Activated T-cell treated with anti-CD3 and anti-CD28 coated beads, Interleukin-2, amount 50 U/mL, for 72 hours (primary cell): ENCODE results near the gene TBC1D5. TPM values are rescaled to one million over a fixed set of nuclear protein-coding genes. Genes with fewer than 3 reads are reported as not detected.
"Not testable (repeated sequence)": the region's sequence is repeated elsewhere in the genome, so short reads cannot be mapped to it uniquely, and the experiment has no call there.

Experiments used
- ATAC-seq, 2 donors: fragments of 150-1000 bp; cut with Tn5 transposase; replicated peaks in 1 of 2; 2 replicates each; pipeline ENCODE4 v1.10.0; 2021; ENCODE audit warnings: moderate library complexity in 2 of 2, mild to moderate bottlenecking in 1 of 2
- DNase-seq, 2 donors: peaks; one replicate each; pipeline ENCODE4 v3.0.0; 2021 to 2022; ENCODE audit warnings: mixed read lengths in 1 of 2
- H3K27ac Mint-ChIP-seq: one replicate; pipeline ENCODE4 v1.8.0; 2022; ENCODE audit warnings: mild to moderate bottlenecking, moderate library complexity, mixed read lengths
- H3K27me3 Mint-ChIP-seq: one replicate; pipeline ENCODE4 v1.8.0; 2022; ENCODE audit warnings: low read depth, mixed read lengths
- H3K36me3 Mint-ChIP-seq, 2 donors: one replicate each; pipeline ENCODE4 v1.8.0; 2022; ENCODE audit warnings: mixed read lengths in 2 of 2, mild to moderate bottlenecking in 1 of 2; ENCODE audit not compliant: insufficient read depth in 2 of 2
- H3K4me1 Mint-ChIP-seq: one replicate; pipeline ENCODE4 v1.8.0; 2022; ENCODE audit warnings: low read depth, mixed read lengths
- H3K4me3 Mint-ChIP-seq, 2 donors: one replicate each; pipeline ENCODE4 v1.8.0; 2022; ENCODE audit warnings: mild to moderate bottlenecking in 2 of 2, mixed read lengths in 2 of 2, moderate library complexity in 2 of 2
- H3K9me3 Mint-ChIP-seq, 2 donors: one replicate each; pipeline ENCODE4 v1.8.0; 2022; ENCODE audit warnings: mixed read lengths in 2 of 2
- total RNA-seq, 2 donors: library from RNA; stranded (reverse); gene quantifications; one replicate each; pipeline ENCODE4 v1.2.3, GENCODE V29; 2022

The TBC1D5 gene
- total RNA-seq, 2 donors from 2014 or later = 51.2 to 52.4 TPM

DNA sequence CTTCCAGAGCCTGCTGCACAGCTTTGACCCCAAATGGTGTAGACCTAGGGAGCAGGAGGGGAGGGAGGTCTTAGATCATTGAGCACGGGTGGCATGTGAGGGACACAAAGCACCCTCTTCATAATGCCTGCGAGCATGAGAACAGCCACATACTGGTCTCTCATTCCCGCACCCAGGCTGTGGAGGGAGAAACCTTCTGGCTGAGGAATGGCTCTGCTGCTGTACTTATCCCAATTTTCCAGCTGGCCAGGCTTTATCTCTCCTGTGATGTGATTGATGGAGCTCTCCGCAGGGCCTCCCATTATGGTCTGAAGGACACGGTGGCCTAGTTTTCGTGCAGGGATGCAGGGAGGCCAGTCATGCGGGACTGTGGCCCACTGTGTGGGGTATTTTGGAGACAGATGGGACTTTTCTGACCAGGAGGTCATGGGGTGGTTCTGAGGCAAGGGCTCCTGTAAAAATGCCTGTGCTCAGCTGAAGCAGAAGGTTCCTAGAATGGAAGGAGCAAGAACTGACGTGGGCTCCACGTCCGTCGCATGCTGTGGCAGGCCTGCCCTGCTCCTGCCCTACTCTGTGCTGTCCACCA lies 606.2 kb downstream of the TBC1D5 start:
- Mint-ChIP-seq H3K36me3 (no peaks in the 10 kb centered on the region), H3K4me1 (no peaks in the 10 kb centered on the region), H3K27me3 (peaks cover 6% of the 10 kb centered on the region), H3K27ac (no peak overlapping the region), H3K9me3 (peaks cover 0 to 1% of the 10 kb centered on the region in 2 donors), H3K4me3 (no peak overlapping the region)
- ATAC-seq (no peak), DNase-seq (no peak)

DNA sequence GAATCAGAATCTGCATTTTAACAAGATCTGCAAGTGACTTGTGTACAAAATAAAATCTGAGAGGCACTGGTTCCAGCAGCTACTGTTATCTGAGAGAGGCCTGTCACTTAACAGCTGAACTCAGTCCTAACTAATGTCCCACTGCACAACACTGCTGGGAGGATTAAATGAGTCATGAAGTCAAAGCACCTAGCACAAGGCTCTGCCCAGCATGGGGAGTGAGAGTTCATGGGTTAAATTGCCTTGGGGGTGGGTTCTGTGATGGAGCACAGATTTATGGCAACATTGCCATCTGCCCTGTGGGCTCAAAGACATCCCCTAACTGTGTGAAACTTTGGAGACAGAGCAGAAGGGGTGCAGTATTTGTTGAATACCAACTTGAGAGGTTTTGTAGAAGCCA lies 606.7 kb downstream of the TBC1D5 start:
- DNase-seq (no peak), ATAC-seq (no peak)
- Mint-ChIP-seq H3K27me3 (peaks cover 6% of the 10 kb centered on the region), H3K9me3 (peaks cover 0 to 1% of the 10 kb centered on the region in 2 donors), H3K4me1 (no peaks in the 10 kb centered on the region), H3K36me3 (no peaks in the 10 kb centered on the region), H3K27ac (no peak overlapping the region), H3K4me3 (no peak overlapping the region)

DNA sequence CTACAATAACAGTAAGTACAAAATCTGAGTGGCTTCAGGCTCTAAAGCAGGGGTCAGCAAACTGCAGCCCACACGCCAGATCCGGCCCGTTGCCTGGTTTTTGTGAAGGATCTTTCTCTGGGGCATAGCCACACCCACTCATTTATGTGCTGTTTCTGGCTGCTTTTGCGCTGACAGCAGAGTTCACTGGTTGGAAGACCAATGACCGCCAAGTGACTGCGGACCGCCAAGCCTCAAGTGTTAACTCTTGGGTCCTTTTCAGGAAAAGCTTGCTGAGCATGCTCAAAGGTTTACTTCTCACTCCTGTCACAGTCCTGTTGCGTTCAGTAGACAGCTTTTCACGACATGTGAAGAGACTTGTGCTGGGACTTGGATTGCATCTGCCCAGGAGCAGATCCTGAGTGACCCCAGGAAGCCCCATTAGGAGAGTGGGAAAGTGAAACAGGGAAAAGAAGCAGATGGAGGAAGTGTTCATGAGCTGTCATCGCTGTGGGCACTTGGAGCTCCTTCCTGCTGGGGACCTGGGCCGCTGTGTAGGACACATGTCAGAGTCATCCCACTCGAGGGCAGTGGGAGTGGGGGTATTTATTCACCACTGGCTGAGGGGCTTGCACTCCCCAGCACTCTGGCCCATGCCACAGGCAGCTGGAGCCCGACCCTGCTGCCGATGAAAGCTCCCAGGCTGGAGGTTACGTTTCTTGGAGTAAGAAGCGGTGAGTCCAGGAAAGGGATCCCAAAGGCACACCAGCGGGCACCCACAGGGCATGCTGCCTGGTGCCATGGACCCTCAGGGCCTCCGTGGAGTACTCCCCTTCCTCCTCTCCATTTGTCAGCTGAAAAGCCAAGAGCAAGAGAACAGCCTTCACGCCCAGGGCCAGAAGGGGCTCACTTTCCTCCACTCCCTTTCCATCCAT lies 608.5 kb downstream of the TBC1D5 start:
- ATAC-seq = no peak
- Mint-ChIP-seq H3K27me3 (peaks cover 6% of the 10 kb centered on the region), H3K4me3 (no peak overlapping the region), H3K36me3 (no peaks in the 10 kb centered on the region), H3K9me3 (peaks cover 0 to 1% of the 10 kb centered on the region in 2 donors), H3K27ac (no peak overlapping the region), H3K4me1 (no peaks in the 10 kb centered on the region)
- no peak for DNase-seq

DNA sequence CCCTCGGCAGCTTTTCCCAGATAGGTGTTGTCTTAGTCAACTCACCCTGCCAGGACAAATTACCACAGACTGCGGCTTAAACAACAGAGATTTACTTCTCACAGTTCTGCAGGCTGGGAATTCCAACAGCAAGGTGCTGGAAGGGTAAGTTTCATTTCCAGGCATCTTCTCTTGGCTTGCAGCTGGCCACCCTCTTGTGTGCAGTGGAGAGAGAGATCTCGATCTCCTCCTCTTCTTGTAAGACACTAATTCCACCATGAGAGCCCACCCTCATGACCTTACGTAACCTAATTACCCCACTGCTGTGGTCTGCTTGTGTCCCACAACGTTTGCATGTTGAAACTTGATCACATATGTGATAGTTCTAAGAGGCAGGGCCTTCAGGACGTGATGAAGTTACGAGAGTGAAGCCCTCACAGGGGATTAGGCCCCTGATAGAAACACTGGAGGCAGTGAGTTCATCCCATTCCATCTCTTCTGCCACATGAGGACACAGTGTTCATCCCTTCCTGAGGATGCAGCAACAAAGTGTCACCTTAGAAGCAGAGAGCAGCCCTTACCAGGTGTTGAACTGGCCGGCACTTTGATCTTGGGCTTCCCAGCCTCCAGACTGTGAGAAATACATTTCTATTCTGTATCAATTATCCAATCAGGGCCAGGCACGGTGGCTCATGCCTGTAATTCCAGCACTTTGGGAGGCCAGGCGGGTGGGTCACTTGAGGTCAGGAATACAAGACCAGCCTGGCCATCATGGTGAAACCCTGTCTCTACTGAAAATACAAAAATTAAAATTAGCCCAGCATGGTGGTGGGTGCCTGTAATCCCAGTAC lies 609.9 kb downstream of the TBC1D5 start:
- DNase-seq = no peak

DNA sequence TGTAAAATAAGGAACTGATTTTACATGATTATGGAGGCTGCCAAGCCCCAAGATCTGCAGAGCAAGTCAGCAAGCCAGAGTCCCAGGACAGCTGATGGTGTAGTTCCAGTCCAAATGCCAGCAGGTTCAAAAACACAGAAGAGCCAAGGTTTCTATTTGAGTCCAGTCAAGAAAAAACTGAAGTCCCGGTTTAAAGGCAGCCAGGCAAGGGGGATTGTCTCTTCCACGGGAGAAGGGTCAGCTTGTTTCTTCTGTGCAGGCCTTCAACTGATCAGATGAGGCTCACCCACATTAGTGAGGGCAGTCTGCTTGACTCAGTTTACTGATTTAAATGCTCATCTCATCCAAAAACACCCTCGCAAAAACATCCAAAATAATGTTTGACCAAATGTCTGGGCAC lies 611.5 kb downstream of the TBC1D5 start:
- Mint-ChIP-seq H3K4me3 (no peak overlapping the region), H3K27me3 (no peaks in the 10 kb centered on the region), H3K9me3 (peaks cover 6 to 8% of the 10 kb centered on the region in 2 donors), H3K36me3 (peaks cover 0 to 4% of the 10 kb centered on the region in 2 donors), H3K4me1 (no peaks in the 10 kb centered on the region), H3K27ac (no peak overlapping the region)
- ATAC-seq = no peak
- DNase-seq = no peak

More for the DNA sequence above, 609.9 kb downstream of the TBC1D5 start:
- Mint-ChIP-seq H3K4me3 (no peak overlapping the region), H3K36me3 (peaks cover 0 to 4% of the 10 kb centered on the region in 2 donors), H3K27ac (no peak overlapping the region), H3K4me1 (no peaks in the 10 kb centered on the region), H3K9me3 (peaks cover 6 to 8% of the 10 kb centered on the region in 2 donors), H3K27me3 (no peaks in the 10 kb centered on the region)
- ATAC-seq = no peak

DNA sequence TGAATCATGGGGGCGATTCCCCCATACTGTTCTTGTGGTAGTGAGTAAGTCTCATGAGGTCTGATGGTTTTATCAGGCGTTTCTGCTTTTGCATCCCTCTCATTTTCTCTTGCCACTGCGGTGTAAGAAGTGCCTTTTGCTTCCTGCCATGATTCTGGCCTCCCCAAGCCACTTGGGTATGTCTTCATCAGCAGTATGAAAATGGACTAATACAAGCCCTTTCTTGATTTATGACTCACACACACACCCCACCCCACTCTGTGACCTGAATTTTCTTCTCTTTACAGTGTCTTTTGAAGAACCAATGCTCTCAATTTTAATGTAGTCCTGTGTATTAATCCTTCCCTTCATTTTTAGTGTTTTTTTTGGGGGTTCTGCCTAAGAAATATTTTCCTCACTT lies 612.9 kb downstream of the TBC1D5 start:
- Mint-ChIP-seq H3K36me3 (peaks cover 0 to 4% of the 10 kb centered on the region in 2 donors), H3K27me3 (no peaks in the 10 kb centered on the region), H3K27ac (no peak overlapping the region), H3K9me3 (peaks cover 6 to 7% of the 10 kb centered on the region in 2 donors), H3K4me3 (no peak overlapping the region), H3K4me1 (no peaks in the 10 kb centered on the region)
- ATAC-seq = no peak
- no peak for DNase-seq

DNA sequence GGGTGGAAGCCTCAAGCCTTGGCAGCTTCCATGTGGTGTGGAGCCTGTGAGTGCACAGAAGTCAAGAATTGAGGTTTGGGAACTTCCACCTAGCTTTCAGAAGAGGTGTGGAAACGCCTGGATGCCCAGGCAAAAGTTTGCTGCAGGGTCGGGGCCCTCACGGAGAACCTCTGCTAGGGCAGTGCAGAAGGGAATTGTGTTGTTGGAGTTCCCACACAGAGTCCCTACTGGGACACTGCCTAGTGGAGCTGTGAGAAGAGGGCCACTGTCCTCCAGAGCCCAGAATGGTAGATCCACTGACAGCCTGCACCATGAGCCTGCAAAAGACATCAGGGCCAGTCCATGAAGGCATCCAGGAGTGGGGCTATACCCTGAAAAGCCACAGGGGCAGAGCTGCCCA lies 613.8 kb downstream of the TBC1D5 start:
- H3K36me3 Mint-ChIP-seq, H3K27me3 Mint-ChIP-seq, H3K9me3 Mint-ChIP-seq, H3K27ac Mint-ChIP-seq, H3K4me3 Mint-ChIP-seq, H3K4me1 Mint-ChIP-seq, ATAC-seq, DNase-seq: not testable (repeated sequence)

DNA sequence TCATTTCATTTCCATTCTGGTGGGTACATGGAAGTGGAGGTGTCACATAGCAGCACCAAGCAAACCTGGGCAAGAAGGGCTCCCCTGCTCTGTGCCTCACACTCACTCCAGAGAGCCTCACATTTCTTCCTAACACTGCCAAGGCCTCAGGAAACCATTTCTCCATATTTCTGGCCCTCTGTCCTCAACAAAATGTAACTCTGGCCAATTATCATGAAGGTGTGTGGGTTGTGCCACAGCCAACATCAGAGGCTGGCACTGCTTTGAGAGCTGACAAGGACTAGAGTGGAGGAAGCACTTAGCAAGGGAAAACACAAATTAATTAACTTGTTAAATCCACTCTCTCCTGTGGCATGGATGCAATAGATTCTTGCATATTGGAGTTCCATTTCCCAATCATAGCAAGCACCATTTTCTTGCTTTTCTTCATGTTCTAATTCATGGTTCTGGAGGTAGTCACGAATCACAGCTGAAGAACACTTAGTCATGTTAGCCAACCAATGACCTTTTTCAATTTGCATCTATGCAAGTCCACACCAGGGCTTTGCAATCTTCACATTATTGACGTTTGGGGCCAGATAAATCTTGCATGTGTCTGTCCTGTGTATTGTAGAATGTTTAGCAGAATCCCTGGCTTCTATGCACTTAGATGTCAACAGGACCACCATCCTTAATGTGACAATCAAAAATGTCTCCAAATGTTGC lies 616.5 kb downstream of the TBC1D5 start:
- Mint-ChIP-seq H3K4me1 (no peaks in the 10 kb centered on the region), H3K27ac (no peak overlapping the region), H3K36me3 (peaks cover 3 to 7% of the 10 kb centered on the region in 2 donors)

DNA sequence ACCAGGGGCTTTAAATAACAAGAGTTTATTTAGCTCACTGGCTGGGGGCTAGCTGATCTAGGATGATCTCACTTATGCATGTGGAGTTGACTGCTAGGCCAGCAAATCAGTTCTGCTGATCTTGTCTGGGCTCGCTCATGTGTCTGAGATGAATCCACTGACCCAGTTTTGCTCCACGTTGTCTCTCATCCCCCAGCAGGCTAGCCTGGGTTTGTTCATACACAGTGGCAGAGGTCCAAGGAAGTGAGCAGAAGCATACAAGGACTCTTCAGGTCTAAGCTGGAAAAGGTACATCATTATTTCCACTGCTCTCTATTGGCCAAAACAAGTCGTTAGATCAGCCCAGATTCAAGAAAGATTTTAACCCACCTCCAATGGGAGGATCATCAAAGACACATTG lies 619.7 kb downstream of the TBC1D5 start:
- H3K4me3 Mint-ChIP-seq = no peak overlapping the region
- H3K36me3 Mint-ChIP-seq = peaks cover 3% of the 10 kb centered on the region in 2 donors
- H3K27ac Mint-ChIP-seq = no peak overlapping the region
- peaks cover 5 to 6% of the 10 kb centered on the region in 2 donors for H3K9me3 Mint-ChIP-seq
- no peak for ATAC-seq
- no peaks in the 10 kb centered on the region for H3K27me3 Mint-ChIP-seq
- H3K4me1 Mint-ChIP-seq = no peaks in the 10 kb centered on the region
- DNase-seq = no peak

More for the DNA sequence above, 616.5 kb downstream of the TBC1D5 start:
- H3K27me3 Mint-ChIP-seq = no peaks in the 10 kb centered on the region
- H3K4me3 Mint-ChIP-seq = no peak overlapping the region
- H3K9me3 Mint-ChIP-seq = peaks cover 9 to 10% of the 10 kb centered on the region in 2 donors
- ATAC-seq = no peak
- DNase-seq = no peak

DNA sequence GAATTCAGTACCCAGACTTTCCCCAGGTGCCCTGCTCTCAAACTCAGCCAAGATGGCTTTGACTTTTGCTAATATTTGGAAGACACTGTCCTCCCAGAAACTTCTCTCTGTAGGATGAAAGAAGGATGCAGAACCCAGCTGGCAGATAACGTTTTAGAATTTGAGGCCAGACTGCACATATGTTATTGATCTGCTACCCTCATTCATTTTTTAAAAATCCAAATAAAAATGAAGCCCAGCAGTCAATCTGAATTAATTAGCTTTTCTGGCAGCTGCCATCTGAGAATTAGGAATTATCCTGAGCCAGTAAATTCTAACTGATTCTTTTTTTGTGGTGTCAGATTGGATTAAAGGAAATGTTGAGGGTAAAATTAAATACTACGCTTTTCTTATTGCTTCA lies 621.1 kb downstream of the TBC1D5 start:
- no peaks in the 10 kb centered on the region for H3K27me3 Mint-ChIP-seq
- ATAC-seq (no peak), DNase-seq (no peak)
- H3K9me3 Mint-ChIP-seq = peaks cover 4 to 5% of the 10 kb centered on the region in 2 donors
- H3K4me3 Mint-ChIP-seq = no peak overlapping the region
- no peak overlapping the region for H3K27ac Mint-ChIP-seq
- peaks cover 3% of the 10 kb centered on the region in 2 donors for H3K36me3 Mint-ChIP-seq
- H3K4me1 Mint-ChIP-seq = no peaks in the 10 kb centered on the region

DNA sequence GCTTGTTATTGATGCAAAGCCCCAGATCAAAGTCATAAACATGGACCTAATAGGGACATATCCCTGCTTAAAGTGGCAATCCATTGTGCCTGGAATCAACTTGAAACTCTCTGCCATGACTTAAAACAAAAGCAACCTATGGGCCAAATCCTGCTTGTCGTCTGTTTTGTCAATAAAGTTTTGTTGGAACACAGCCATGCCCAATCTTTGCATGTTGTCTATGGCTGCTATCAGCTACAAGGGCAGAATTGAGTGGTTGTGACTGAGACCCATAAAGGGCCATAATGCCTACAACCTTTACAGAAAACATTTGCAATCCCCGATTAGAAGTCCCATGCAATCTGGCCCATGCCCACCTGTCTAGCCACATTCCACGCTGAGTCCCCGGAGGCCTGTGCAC lies 622.3 kb downstream of the TBC1D5 start:
- no peaks in the 10 kb centered on the region for H3K27me3 Mint-ChIP-seq
- no peaks in the 10 kb centered on the region for H3K4me1 Mint-ChIP-seq
- H3K4me3 Mint-ChIP-seq = no peak overlapping the region
- H3K27ac Mint-ChIP-seq = no peak overlapping the region
- H3K9me3 Mint-ChIP-seq = peaks cover 4 to 5% of the 10 kb centered on the region in 2 donors
- ATAC-seq (no peak), DNase-seq (no peak)
- H3K36me3 Mint-ChIP-seq = peaks cover 3% of the 10 kb centered on the region in 2 donors

DNA sequence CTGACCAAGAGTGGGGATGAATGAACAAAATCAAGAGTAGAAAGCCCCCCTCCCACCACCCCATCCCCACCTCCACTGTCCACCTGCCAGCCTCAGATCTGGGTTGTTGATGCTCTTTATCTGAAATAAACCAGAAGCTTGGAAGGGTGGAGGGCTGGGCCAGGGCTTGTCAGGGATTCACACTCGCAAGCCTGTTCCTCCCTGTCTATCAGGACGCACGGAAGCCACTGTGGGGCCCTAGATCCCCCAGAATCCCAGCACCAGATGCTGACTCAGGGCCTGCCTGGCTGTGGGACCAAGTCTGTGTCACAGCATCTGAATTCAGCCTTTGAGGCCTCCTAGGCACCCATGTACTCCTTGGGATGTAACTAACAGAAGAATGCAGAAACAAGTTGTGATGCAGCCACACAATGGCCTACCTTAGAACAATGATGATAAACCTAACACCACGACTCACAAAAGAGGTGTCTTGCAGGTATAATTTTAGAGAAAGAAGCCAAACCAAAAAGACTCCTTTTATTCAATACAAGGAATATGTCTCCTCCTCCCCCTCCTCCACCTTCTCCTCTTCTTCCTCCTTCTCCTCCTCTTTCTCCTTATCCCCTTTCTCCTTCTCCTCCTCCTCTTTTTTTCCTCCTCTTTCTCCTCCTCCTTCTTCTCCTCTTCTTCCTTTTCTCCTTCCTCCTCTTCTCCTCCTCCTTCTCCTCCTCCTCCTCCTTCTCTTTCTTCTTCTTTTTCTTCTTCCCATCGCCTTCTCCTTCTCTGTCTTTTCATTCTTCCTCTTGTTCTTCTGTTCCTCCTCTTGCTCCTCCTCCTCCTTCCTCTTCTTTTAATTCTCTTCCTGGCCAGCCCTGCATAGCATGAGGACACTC lies 623.0 kb downstream of the TBC1D5 start:
- no peak for DNase-seq
- Mint-ChIP-seq H3K9me3 (peaks cover 4 to 5% of the 10 kb centered on the region in 2 donors), H3K27me3 (no peaks in the 10 kb centered on the region), H3K27ac (peak overlapping the region; percentile 11), H3K4me1 (no peaks in the 10 kb centered on the region), H3K36me3 (peaks cover 3% of the 10 kb centered on the region in 2 donors), H3K4me3 (no peak overlapping the region)
- no peak for ATAC-seq
